HL-60/S4 treated with phorbol 12-myristate 13-acetate at 8.2 ng/mL for 4 days and 3 days (cell line): ENCODE data around the gene WNT11.

Source experiments
- in situ Hi-C: fragments of 300-500 bp; cut with MboI; formaldehyde crosslinking; loops from 2 replicates; pipeline ENCODE4 v1.15.0; 2022; ENCODE audit warnings: low sequenced_read_pairs

The WNT11 gene

DNA sequence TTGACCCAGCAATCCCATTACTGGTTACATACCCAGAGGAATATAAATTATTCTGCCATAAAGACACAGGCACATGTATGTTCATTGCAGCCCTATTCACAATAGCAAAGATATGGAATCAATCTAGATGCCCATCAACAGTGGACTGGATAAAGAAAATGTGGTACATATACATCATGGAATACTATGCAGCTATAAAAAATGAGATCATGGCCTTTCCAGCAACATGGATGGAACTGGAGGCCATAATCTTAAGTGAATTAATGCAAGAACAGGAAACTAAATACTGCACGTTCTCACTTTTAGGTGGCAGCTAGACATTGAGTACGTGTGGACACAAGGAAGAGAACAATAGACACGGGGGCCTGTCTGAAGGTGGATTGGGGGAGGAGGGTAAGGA lies 15.1 kb upstream of the WNT11 start:
- in situ Hi-C loops: no loop called here

- in situ Hi-C loops: no loop called here
Observed at GRCh38 chr11:76219243-76219642, 12.9 kb upstream of the WNT11 start.

DNA sequence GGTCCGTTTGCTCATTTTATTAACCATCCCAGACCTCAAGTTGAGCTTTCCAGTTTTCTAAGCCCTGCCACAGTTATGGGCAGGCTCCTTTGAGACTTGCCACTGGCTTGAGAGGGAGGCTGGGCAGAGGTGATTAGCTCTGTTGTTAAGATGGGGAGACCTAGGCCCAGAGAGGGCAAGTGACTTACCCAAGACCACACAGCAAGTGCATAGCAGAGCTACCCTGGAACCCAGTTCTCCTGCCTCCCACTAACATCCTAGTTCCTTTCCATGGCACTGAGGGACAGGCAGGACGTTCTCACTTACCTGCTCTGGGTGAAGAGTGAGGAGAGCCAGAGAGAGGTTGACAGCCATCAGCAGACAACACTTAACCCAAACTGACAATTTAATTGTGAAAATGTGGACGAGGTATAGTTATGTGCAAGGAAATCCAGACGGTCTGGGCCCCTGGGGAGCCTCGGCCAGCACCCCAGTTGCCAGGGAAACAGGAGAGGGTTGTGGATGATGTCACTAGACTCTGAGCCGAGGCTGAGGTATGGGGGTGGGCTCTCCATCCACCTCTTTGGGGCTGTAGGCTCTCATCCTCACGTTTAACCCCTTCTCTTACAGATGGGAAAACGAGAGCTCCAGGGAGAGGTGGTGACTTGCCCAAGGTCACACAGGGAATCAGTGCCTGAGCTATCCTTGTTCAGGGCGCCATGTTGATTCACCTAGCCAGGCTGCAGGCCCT lies 12.3 kb upstream of the WNT11 start:
- in situ Hi-C loops: no loop called here

- in situ Hi-C loops: no loop called here
Observed at GRCh38 chr11:76217653-76218160, 11.4 kb upstream of the WNT11 start.

- in situ Hi-C loops: no loop called here
Observed at GRCh38 chr11:76216536-76217325, 10.4 kb upstream of the WNT11 start.

DNA sequence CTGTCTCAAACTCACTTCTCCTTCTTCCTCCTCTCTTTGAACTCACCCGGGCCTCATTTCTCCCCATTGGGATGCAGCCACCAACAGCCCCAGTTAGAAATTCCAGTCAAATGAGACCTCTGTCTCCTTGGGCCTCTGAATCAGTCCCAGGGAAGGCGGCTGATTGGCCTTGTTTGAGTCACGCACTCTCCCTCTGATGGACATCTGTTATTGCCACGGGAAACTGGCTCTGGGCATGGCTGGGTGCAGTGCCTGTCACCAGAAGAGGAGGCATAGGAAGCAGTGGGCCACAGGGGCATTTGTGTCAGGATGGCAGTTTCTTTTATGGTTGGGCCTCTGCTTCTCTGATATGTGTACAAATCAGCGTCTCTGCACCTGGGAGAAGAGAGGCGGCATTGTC lies 9.6 kb upstream of the WNT11 start:
- in situ Hi-C loops: no loop called here

DNA sequence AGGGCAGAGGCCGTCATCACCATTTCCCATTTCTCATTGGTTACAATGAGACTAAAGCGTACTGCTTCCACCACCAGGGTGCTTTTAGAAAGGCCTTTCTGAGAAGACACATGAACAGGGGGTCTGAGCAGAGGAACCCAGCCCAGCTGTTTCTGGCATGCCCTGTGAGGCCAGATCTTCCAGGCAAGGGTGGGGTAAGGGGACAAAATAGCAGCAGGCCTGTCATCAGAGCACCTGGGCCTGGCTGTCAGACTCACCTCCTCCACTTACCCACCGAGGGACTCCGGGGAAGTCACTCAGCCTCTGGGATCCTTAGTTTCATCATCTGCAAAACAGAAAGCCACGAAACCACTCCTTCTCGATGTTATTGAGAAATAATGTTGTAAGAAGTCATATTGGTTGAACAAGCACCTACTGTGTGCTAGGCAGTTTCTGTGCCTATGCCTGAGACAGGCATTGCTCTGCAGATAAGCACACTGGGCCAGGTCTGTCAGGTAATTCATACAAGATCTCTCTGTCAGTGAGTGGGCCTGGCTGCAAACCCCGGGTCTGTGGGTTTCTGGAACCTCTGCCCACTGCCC lies 8.8 kb upstream of the WNT11 start:
- in situ Hi-C loops: no loop called here

DNA sequence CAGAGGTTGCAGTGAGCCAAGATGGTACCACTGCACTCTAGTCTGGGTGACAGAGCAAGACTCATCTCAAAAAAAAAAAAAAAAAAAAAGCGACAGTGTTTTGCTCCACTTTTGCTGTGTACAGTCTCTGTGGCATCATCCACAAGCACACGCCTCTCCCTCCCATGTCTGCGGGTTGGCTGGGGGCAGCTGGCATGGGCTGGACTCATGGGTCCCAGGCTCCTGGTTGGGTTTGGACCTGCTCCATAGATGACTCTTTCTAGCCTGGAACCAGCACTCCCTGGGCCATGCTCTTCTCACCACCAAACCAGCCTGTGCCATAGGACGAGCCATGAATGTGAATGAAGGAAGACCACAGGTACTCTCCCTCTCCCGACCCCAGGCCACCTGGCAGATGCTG lies 7.9 kb upstream of the WNT11 start:
- in situ Hi-C loops: no loop called here

DNA sequence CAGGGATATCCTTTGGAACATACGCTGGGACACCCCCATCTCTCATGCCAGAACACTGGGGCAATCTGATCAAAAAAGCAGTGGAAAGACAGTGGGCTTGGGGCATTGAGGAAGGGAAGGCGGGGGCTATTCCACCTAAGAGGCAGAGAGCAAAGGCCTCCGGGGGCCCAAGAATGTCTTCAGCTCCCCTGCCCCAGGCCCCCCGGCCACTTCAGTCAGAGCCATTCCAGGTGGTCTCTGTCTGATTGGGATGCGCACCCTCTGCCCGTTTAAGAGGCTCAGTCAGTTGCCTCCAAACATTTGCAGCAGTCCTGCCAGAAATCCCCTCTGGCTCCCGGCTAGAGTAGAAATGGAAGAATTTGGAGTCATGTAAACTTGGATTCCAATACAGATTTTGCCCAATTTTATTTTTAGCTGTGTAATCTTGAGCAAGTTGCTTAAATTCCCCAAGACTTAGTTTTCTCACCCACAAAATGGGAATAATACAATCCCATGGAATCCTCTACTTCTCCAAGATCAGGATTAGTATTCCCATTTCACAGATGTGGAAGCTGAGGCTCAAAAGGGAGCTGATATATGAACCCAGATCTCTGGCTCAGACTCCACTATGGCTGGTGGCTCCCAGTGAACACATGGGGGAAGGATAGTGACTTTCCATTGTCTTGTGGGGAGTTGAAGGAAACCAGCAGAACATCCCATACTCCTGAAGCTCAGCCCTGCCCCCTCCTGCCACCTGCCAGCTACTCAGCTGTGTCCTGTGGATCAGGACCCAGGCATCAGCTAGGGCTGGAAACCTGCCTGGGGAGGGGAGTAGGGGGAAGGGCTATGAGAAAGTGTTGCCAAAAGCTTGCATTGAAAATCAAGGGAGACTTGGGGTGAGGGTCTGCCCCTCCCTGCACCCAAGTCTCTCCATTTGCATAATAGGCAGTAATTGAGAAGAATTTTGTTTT lies 6.1 kb upstream of the WNT11 start:
- in situ Hi-C loops: no loop called here

- in situ Hi-C loops: no loop called here
Observed at GRCh38 chr11:76210931-76211851, 4.9 kb upstream of the WNT11 start.

DNA sequence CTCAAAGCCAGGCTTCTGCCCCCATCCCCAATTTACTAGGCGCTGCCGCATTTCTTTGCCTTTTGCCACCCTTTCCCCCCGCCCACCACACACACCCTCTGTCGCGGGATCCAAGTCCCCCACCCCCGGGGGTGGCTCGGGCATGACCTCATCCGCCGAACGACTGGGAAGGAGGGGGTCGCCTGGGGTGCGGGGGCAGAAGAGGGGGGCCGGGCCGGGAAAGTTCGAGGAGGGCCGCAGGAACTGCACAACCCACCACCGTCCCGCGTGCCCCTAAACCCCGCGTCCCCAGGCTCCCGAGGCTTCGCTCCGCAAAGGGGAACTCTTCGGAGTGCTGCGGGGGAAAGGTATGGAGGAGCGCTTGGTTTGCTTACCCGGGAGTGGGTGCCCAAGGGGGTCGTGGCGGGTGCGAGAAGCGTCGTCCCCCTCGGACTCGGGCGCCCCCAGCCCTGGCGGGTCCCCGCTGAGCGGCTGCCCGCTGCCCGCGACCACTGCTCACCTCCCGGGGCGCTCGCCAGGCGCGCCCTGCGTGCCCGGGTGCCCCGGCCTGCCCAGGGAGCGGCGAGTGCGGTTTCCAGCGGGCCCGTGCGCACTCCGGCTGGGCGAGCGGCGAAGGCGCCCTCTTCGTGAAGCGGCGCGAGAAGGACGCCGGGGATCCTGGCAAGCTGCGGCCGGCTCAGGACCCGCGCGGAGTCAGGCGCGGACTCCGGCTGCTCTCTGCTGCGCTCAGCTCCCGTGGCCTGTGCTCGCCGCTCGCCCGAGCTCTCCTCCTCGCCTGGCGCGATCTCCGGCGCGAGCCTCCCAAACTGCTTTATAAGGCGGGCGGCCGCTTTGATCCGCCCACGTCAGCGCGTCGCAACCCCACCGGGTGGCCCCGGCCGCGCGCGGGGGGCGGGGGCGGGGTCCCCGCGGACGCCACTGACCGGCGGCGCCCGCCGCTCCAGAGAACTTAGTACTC lies 4.0 kb upstream of the WNT11 start:
- in situ Hi-C loops: loop anchor here (10.0 kb wide), 1 partner anchor 105 kb away; no protein-coding TSS in a partner anchor

DNA sequence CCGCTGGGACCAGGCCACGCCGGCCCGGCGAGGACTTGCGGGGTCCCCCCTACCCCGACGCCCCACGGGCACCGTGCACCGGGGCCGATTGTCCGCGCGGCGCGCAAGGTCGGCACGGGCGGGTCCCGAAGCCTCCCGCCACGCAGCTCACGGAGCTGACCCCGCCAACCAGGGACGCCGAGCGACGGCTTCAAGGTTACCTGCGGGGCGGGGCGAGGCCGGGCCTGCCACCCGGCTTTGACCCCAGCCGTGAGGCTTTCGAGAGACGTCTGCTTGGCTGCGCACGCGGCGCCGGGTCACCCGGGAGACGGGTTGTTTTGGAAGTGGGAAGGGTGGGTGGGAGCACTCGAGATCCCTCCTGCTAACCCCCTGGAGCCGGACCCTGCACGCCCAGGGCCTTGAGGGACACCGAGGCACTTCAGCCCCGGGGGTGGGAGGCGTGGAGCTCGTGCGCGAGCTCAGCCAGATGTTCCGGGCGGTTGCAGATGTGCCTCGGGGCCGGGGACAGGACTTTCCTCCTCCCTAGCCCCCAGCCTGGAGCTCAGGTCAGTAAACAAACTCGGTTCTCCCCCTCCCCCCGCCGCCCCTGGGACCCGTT lies 3.2 kb upstream of the WNT11 start:
- in situ Hi-C loops: loop anchor here (10.0 kb wide), 1 partner anchor 105 kb away; no protein-coding TSS in a partner anchor

GRCh38 chr11:76208438-76209374 lies 2.4 kb upstream of the WNT11 start:
- in situ Hi-C loops: loop anchor here (10.0 kb wide), 1 partner anchor 106 kb away; no protein-coding TSS in a partner anchor

GRCh38 chr11:76207642-76208401 lies 1.5 kb upstream of the WNT11 start:
- in situ Hi-C loops: loop anchor here (10.0 kb wide), 1 partner anchor 107 kb away; no protein-coding TSS in a partner anchor

GRCh38 chr11:76206077-76206326 lies 300 bp downstream of the WNT11 start:
- in situ Hi-C loops: loop anchor here (10.0 kb wide), 1 partner anchor 109 kb away; no protein-coding TSS in a partner anchor
